Measurements from ENCODE around the gene C1orf122.

The C1orf122 gene

GRCh38 chr1:37821481-37821880 is 13.9 kb downstream of the C1orf122 start:
- Histone ChIP-seq H3K4me3 (ENCODE audit: low read depth in 1 of 5, low read length in 5 of 5) (no peak overlapping the region), H3K4me1 (ENCODE audit: control insufficient read depth in 5 of 5, insufficient read depth in 5 of 5, low read length in 5 of 5) (peaks cover 0 to 9% (median 3%) of the 10 kb centered on the region in 5 donors), H3K27me3 (ENCODE audit: control insufficient read depth in 5 of 5, insufficient read depth in 4 of 5, low read length in 5 of 5) (no peaks in the 10 kb centered on the region), H3K9ac (ENCODE audit: low read length in 5 of 5) (no peak overlapping the region), H3K9me3 (ENCODE audit: control insufficient read depth in 5 of 5, low read length in 5 of 5) (no peaks in the 10 kb centered on the region), H3K36me3 (ENCODE audit: control insufficient read depth in 5 of 5, insufficient read depth in 5 of 5, low read length in 5 of 5) (peaks cover 13 to 73% (median 42%) of the 10 kb centered on the region in 5 donors), H3K27ac (ENCODE audit: low read depth, low read length) (no peak overlapping the region)

GRCh38 chr1:37822906-37823815 is 15.6 kb downstream of the C1orf122 start:
- H3K9ac ChIP-seq (ENCODE audit: low read length in 5 of 5): no peak overlapping the region
- H3K36me3 ChIP-seq (ENCODE audit: control insufficient read depth in 5 of 5, insufficient read depth in 5 of 5, low read length in 5 of 5): peaks cover 13 to 63% (median 37%) of the 10 kb centered on the region in 5 donors
- H3K27ac ChIP-seq (ENCODE audit: low read depth, low read length): no peak overlapping the region
- no peak overlapping the region for H3K4me3 ChIP-seq (ENCODE audit: low read depth in 1 of 5, low read length in 5 of 5)
- peaks cover 0 to 3% (median 0%) of the 10 kb centered on the region in 5 donors for H3K4me1 ChIP-seq (ENCODE audit: control insufficient read depth in 5 of 5, insufficient read depth in 5 of 5, low read length in 5 of 5)
- no peaks in the 10 kb centered on the region for H3K9me3 ChIP-seq (ENCODE audit: control insufficient read depth in 5 of 5, low read length in 5 of 5)
- no peaks in the 10 kb centered on the region for H3K27me3 ChIP-seq (ENCODE audit: control insufficient read depth in 5 of 5, insufficient read depth in 4 of 5, low read length in 5 of 5)

- no peak overlapping the region for H3K9ac ChIP-seq (ENCODE audit: low read length in 5 of 5)
Measured at GRCh38 chr1:37824001-37824400, 16.4 kb downstream of the C1orf122 start.

GRCh38 chr1:37825506-37825905 is 17.9 kb downstream of the C1orf122 start:
- Histone ChIP-seq H3K9ac (ENCODE audit: low read length in 5 of 5) (no peak overlapping the region), H3K27ac (ENCODE audit: low read depth, low read length) (no peak overlapping the region), H3K36me3 (ENCODE audit: control insufficient read depth in 5 of 5, insufficient read depth in 5 of 5, low read length in 5 of 5) (peaks cover 17 to 64% (median 38%) of the 10 kb centered on the region in 5 donors), H3K4me3 (ENCODE audit: low read depth in 1 of 5, low read length in 5 of 5) (no peak overlapping the region), H3K9me3 (ENCODE audit: control insufficient read depth in 5 of 5, low read length in 5 of 5) (no peaks in the 10 kb centered on the region), H3K27me3 (ENCODE audit: control insufficient read depth in 5 of 5, insufficient read depth in 4 of 5, low read length in 5 of 5) (no peaks in the 10 kb centered on the region), H3K4me1 (ENCODE audit: control insufficient read depth in 5 of 5, insufficient read depth in 5 of 5, low read length in 5 of 5) (peaks cover 0 to 3% (median 0%) of the 10 kb centered on the region in 5 donors)

More at GRCh38 chr1:37824001-37824400, 16.4 kb downstream of the C1orf122 start:
- Histone ChIP-seq H3K9me3 (ENCODE audit: control insufficient read depth in 5 of 5, low read length in 5 of 5) (no peaks in the 10 kb centered on the region), H3K4me1 (ENCODE audit: control insufficient read depth in 5 of 5, insufficient read depth in 5 of 5, low read length in 5 of 5) (peaks cover 0 to 3% (median 0%) of the 10 kb centered on the region in 5 donors), H3K27me3 (ENCODE audit: control insufficient read depth in 5 of 5, insufficient read depth in 4 of 5, low read length in 5 of 5) (no peaks in the 10 kb centered on the region), H3K36me3 (ENCODE audit: control insufficient read depth in 5 of 5, insufficient read depth in 5 of 5, low read length in 5 of 5) (peaks cover 13 to 66% (median 41%) of the 10 kb centered on the region in 5 donors), H3K27ac (ENCODE audit: low read depth, low read length) (no peak overlapping the region), H3K4me3 (ENCODE audit: low read depth in 1 of 5, low read length in 5 of 5) (no peak overlapping the region)

- Histone ChIP-seq H3K4me3 (ENCODE audit: low read depth in 1 of 5, low read length in 5 of 5) (no peak overlapping the region), H3K36me3 (ENCODE audit: control insufficient read depth in 5 of 5, insufficient read depth in 5 of 5, low read length in 5 of 5) (peaks cover 25 to 65% (median 37%) of the 10 kb centered on the region in 5 donors), H3K9me3 (ENCODE audit: control insufficient read depth in 5 of 5, low read length in 5 of 5) (no peaks in the 10 kb centered on the region), H3K27ac (ENCODE audit: low read depth, low read length) (no peak overlapping the region), H3K27me3 (ENCODE audit: control insufficient read depth in 5 of 5, insufficient read depth in 4 of 5, low read length in 5 of 5) (no peaks in the 10 kb centered on the region), H3K4me1 (ENCODE audit: control insufficient read depth in 5 of 5, insufficient read depth in 5 of 5, low read length in 5 of 5) (peaks cover 0 to 3% (median 0%) of the 10 kb centered on the region in 5 donors), H3K9ac (ENCODE audit: low read length in 5 of 5) (no peak overlapping the region)
Measured at GRCh38 chr1:37828410-37829074, 21.0 kb downstream of the C1orf122 start.

GRCh38 chr1:37831109-37831508 is 23.5 kb downstream of the C1orf122 start:
- Histone ChIP-seq H3K36me3 (ENCODE audit: control insufficient read depth in 5 of 5, insufficient read depth in 5 of 5, low read length in 5 of 5) (peaks cover 41 to 75% (median 57%) of the 10 kb centered on the region in 5 donors), H3K27ac (ENCODE audit: low read depth, low read length) (no peak overlapping the region), H3K4me1 (ENCODE audit: control insufficient read depth in 5 of 5, insufficient read depth in 5 of 5, low read length in 5 of 5) (no peaks in the 10 kb centered on the region), H3K9me3 (ENCODE audit: control insufficient read depth in 5 of 5, low read length in 5 of 5) (no peaks in the 10 kb centered on the region), H3K4me3 (ENCODE audit: low read depth in 1 of 5, low read length in 5 of 5) (no peak overlapping the region), H3K9ac (ENCODE audit: low read length in 5 of 5) (no peak overlapping the region), H3K27me3 (ENCODE audit: control insufficient read depth in 5 of 5, insufficient read depth in 4 of 5, low read length in 5 of 5) (no peaks in the 10 kb centered on the region)

GRCh38 chr1:37831809-37832208 is 24.2 kb downstream of the C1orf122 start:
- Histone ChIP-seq H3K4me3 (ENCODE audit: low read depth in 1 of 5, low read length in 5 of 5) (no peak overlapping the region), H3K36me3 (ENCODE audit: control insufficient read depth in 5 of 5, insufficient read depth in 5 of 5, low read length in 5 of 5) (peaks cover 44 to 75% (median 58%) of the 10 kb centered on the region in 5 donors), H3K27me3 (ENCODE audit: control insufficient read depth in 5 of 5, insufficient read depth in 4 of 5, low read length in 5 of 5) (no peaks in the 10 kb centered on the region), H3K27ac (ENCODE audit: low read depth, low read length) (no peak overlapping the region), H3K4me1 (ENCODE audit: control insufficient read depth in 5 of 5, insufficient read depth in 5 of 5, low read length in 5 of 5) (no peaks in the 10 kb centered on the region), H3K9ac (ENCODE audit: low read length in 5 of 5) (no peak overlapping the region), H3K9me3 (ENCODE audit: control insufficient read depth in 5 of 5, low read length in 5 of 5) (no peaks in the 10 kb centered on the region)

GRCh38 chr1:37836788-37837187 is 29.2 kb downstream of the C1orf122 start:
- Histone ChIP-seq H3K9ac (ENCODE audit: low read length in 5 of 5) (no peak overlapping the region), H3K27me3 (ENCODE audit: control insufficient read depth in 5 of 5, insufficient read depth in 4 of 5, low read length in 5 of 5) (no peaks in the 10 kb centered on the region), H3K9me3 (ENCODE audit: control insufficient read depth in 5 of 5, low read length in 5 of 5) (no peaks in the 10 kb centered on the region), H3K4me1 (ENCODE audit: control insufficient read depth in 5 of 5, insufficient read depth in 5 of 5, low read length in 5 of 5) (peaks cover 0 to 5% (median 0%) of the 10 kb centered on the region in 5 donors), H3K36me3 (ENCODE audit: control insufficient read depth in 5 of 5, insufficient read depth in 5 of 5, low read length in 5 of 5) (peaks cover 50 to 82% (median 59%) of the 10 kb centered on the region in 5 donors), H3K27ac (ENCODE audit: low read depth, low read length) (no peak overlapping the region), H3K4me3 (ENCODE audit: low read depth in 1 of 5, low read length in 5 of 5) (no peak overlapping the region)

GRCh38 chr1:37839676-37840075 is 32.1 kb downstream of the C1orf122 start:
- no peak overlapping the region for H3K4me3 ChIP-seq (ENCODE audit: low read depth in 1 of 5, low read length in 5 of 5)
- peaks cover 35 to 58% (median 41%) of the 10 kb centered on the region in 5 donors for H3K36me3 ChIP-seq (ENCODE audit: control insufficient read depth in 5 of 5, insufficient read depth in 5 of 5, low read length in 5 of 5)
- H3K4me1 ChIP-seq (ENCODE audit: control insufficient read depth in 5 of 5, insufficient read depth in 5 of 5, low read length in 5 of 5): peaks cover 0 to 5% (median 0%) of the 10 kb centered on the region in 5 donors
- no peak overlapping the region for H3K27ac ChIP-seq (ENCODE audit: low read depth, low read length)
- H3K9me3 ChIP-seq (ENCODE audit: control insufficient read depth in 5 of 5, low read length in 5 of 5): no peaks in the 10 kb centered on the region
- H3K9ac ChIP-seq (ENCODE audit: low read length in 5 of 5): no peak overlapping the region
- H3K27me3 ChIP-seq (ENCODE audit: control insufficient read depth in 5 of 5, insufficient read depth in 4 of 5, low read length in 5 of 5): no peaks in the 10 kb centered on the region

- no peak overlapping the region for H3K27ac ChIP-seq (ENCODE audit: low read depth, low read length)
- H3K27me3 ChIP-seq (ENCODE audit: control insufficient read depth in 5 of 5, insufficient read depth in 4 of 5, low read length in 5 of 5): no peaks in the 10 kb centered on the region
- peaks cover 0 to 5% (median 0%) of the 10 kb centered on the region in 5 donors for H3K4me1 ChIP-seq (ENCODE audit: control insufficient read depth in 5 of 5, insufficient read depth in 5 of 5, low read length in 5 of 5)
- no peak overlapping the region for H3K9ac ChIP-seq (ENCODE audit: low read length in 5 of 5)
- no peaks in the 10 kb centered on the region for H3K9me3 ChIP-seq (ENCODE audit: control insufficient read depth in 5 of 5, low read length in 5 of 5)
- H3K36me3 ChIP-seq (ENCODE audit: control insufficient read depth in 5 of 5, insufficient read depth in 5 of 5, low read length in 5 of 5): peaks cover 25 to 48% (median 32%) of the 10 kb centered on the region in 5 donors
- no peak overlapping the region for H3K4me3 ChIP-seq (ENCODE audit: low read depth in 1 of 5, low read length in 5 of 5)
Measured at GRCh38 chr1:37840711-37841110, 33.1 kb downstream of the C1orf122 start.
